OCI-LY7 (cell line): ENCODE data around the gene TEX2.

Experiments
- CTCF ChIP-seq: fragments of 200-600 bp; sonication (generic); conservative IDR thresholded peaks from 2 replicates; pipeline ENCODE4 v1.5.1; 2014; ENCODE audit warnings: mild to moderate bottlenecking, antibody characterized with exemption, low read length, moderate library complexity, mixed read lengths
- EZH2phosphoT487 ChIP-seq: fragments of 200-600 bp; sonication (generic); IDR thresholded peaks from 2 replicates; pipeline ENCODE4 v1.6.1; 2018; ENCODE audit warnings: low read depth, borderline replicate concordance, mild to moderate bottlenecking, mixed run types, antibody characterized with exemption, low read length, moderate library complexity, mixed read lengths

GRCh38 chr17:64229815-64230728 lies 33.0 kb downstream of the TEX2 start:
- TF ChIP-seq EZH2phosphoT487, result no peak
- TF ChIP-seq CTCF, result no peak
